Prostate gland (tissue), 2 donors: Measurements from ENCODE around the gene UPF1.

Source experiments
- POLR2A ChIP-seq: fragments of 450-650 bp; IDR thresholded peaks from one replicate; pipeline ENCODE4 v1.6.1; 2016; ENCODE audit warnings: antibody characterized with exemption, mild to moderate bottlenecking
- TF ChIP-seq, protein P1 (sequence below), 4 experiments: fragments of 200-600 bp in 2 of 4; fragments of 450-650 bp in 2 of 4; sonication (generic) in 2 of 4; IDR thresholded peaks; 1 replicate in 3 of 4; 2 replicates in 1 of 4; pipeline ENCODE4 v1.5.1; 2016 to 2019; ENCODE audit warnings: antibody characterized with exemption in 4 of 4, mild to moderate bottlenecking in 2 of 4, moderate library complexity in 2 of 4

DNA sequence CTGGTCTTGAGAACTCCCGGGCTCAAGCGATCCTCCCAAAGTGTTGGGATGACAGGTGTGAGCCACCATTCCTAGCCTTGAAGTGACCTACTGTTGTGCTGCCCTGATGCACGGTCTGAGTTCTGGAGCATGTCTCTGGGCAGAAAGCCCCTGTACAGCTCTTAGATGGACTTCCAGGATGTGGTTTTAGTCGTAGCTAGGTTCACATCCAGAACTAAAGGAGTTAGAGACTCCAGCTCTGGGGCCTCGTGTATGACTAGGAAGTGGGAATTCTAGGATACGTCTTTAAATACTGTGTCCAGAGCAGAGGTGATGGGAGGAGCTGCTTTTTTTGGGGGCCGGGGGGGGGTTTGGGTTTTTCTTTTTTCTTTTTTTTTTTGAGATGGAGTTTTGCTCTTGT is 12.2 kb downstream of the UPF1 start:
- TF ChIP-seq, protein P1, sequence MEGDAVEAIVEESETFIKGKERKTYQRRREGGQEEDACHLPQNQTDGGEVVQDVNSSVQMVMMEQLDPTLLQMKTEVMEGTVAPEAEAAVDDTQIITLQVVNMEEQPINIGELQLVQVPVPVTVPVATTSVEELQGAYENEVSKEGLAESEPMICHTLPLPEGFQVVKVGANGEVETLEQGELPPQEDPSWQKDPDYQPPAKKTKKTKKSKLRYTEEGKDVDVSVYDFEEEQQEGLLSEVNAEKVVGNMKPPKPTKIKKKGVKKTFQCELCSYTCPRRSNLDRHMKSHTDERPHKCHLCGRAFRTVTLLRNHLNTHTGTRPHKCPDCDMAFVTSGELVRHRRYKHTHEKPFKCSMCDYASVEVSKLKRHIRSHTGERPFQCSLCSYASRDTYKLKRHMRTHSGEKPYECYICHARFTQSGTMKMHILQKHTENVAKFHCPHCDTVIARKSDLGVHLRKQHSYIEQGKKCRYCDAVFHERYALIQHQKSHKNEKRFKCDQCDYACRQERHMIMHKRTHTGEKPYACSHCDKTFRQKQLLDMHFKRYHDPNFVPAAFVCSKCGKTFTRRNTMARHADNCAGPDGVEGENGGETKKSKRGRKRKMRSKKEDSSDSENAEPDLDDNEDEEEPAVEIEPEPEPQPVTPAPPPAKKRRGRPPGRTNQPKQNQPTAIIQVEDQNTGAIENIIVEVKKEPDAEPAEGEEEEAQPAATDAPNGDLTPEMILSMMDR (IDR thresholded peaks at IDR 0.05), result no peak
- TF ChIP-seq POLR2A, result no peak
